Ascending aorta (tissue), 2 donors: Measurements from ENCODE around the gene MAML3. TPM values are rescaled to one million over a fixed set of nuclear protein-coding genes. Genes with fewer than 3 reads are reported as not detected.

Experiments used
- DNase-seq, 2 donors: peaks; one replicate each; pipeline ENCODE4 v3.0.0-alpha.2; 2019; ENCODE audit warnings: low spot score in 2 of 2
- H3K27ac ChIP-seq, 2 donors: fragments of 200-600 bp; sonication (generic); one replicate each; pipeline ENCODE4 v1.5.1; 2016 to 2017; ENCODE audit warnings: mild to moderate bottlenecking in 1 of 2
- H3K27me3 ChIP-seq: fragments of 200-600 bp; sonication (generic); one replicate; pipeline ENCODE4 v1.5.1; 2017
- H3K36me3 ChIP-seq, 2 donors: fragments of 200-600 bp; sonication (generic); one replicate each; pipeline ENCODE4 v1.5.1; 2016
- H3K4me1 ChIP-seq, 2 donors: fragments of 200-600 bp; sonication (generic); one replicate each; pipeline ENCODE4 v1.5.1; 2016 to 2017; ENCODE audit warnings: mild to moderate bottlenecking in 1 of 2
- H3K4me3 ChIP-seq, 2 donors: fragments of 200-600 bp; sonication (generic); one replicate each; pipeline ENCODE4 v1.5.1; 2016 to 2017; ENCODE audit warnings: mild to moderate bottlenecking in 1 of 2
- H3K9me3 ChIP-seq, 2 donors: fragments of 200-600 bp; sonication (generic); one replicate each; pipeline ENCODE4 v1.5.1; 2016
- CTCF ChIP-seq, 3 experiments: fragments of 200-600 bp in 2 of 3; fragments of 450-650 bp in 1 of 3; sonication (generic) in 2 of 3; IDR thresholded peaks; one replicate each; pipeline ENCODE4 v1.5.1; 2016 to 2019; ENCODE audit warnings: antibody characterized with exemption in 3 of 3, mild to moderate bottlenecking in 1 of 3, moderate library complexity in 1 of 3
- intact Hi-C: fragments of 100-400 bp; cut with DNase I; formaldehyde crosslinking; loops from one replicate; pipeline ENCODE4 v1.15.1; 2023
- total RNA-seq: library from RNA; depleted of rRNA; stranded (reverse); fragments of >200 nt; gene quantifications from one replicate; pipeline ENCODE4 v1.1.0, GENCODE V29; 2016

MAML3 gene
- total RNA-seq, 1 donor from 2014 or later: 4.7 TPM

- intact Hi-C loops: loop anchor here (5.0 kb wide), 1 partner anchor 48 kb away; no protein-coding TSS in a partner anchor
- TF ChIP-seq CTCF (IDR thresholded peaks at IDR 0.05): no peak
- no peak overlapping the region for H3K4me3 ChIP-seq
Observed at GRCh38 chr4:139834981-139835391, 319.0 kb downstream of the MAML3 start.

GRCh38 chr4:139834226-139834662 is 319.7 kb downstream of the MAML3 start:
- no peak for TF ChIP-seq CTCF (IDR thresholded peaks at IDR 0.05)
- intact Hi-C loops: loop anchor here (5.0 kb wide), 1 partner anchor 47 kb away; no protein-coding TSS in a partner anchor
- no peaks in the 10 kb centered on the region for H3K4me1 ChIP-seq
- H3K36me3 ChIP-seq: no peaks in the 10 kb centered on the region
- H3K4me3 ChIP-seq: no peak overlapping the region
- no peak for DNase-seq
- H3K27ac ChIP-seq: no peak overlapping the region
- no peaks in the 10 kb centered on the region for H3K9me3 ChIP-seq
- H3K27me3 ChIP-seq: no peaks in the 10 kb centered on the region

More at GRCh38 chr4:139834981-139835391, 319.0 kb downstream of the MAML3 start:
- Histone ChIP-seq H3K36me3 (no peaks in the 10 kb centered on the region), H3K27me3 (no peaks in the 10 kb centered on the region), H3K4me1 (no peaks in the 10 kb centered on the region), H3K9me3 (no peaks in the 10 kb centered on the region), H3K27ac (no peak overlapping the region)
- DNase-seq: no peak

DNA sequence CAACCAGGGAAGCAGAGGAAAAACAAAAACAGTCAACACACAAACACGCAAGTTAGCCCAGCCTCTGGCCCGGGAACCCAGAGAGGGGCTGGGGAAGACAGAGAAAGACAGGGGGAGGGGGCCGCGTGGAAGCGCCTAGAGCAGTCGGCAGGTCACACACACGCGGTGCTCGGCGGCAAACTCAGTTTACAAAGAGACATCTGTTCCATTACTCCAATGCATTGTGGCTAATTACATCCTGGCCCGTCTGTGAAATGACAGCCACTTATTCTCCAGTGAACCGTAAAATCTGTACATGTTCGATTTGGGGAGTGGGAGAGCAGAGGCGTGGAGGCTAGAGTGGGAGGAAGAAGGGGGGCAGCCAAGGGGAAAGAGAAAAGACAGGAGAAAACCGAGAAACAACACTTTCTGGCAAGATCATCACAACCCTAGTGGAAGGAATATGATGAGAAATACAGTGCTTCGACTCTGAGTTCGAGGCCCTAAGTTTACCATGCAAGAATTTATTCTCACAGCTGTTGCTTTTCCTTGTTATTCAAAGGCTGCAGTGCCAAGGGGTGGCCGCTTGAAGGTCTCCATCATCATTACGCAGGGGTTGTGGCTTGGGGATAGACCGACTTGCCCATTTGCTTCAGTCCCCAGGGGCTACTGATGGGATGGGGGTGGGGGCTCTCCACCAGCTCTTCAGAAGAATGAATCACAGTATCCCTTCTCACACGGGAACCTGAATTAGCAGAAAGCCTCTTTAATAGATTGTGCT is 320.7 kb downstream of the MAML3 start:
- no peak overlapping the region for H3K4me3 ChIP-seq
- intact Hi-C loops: loop anchor here (5.0 kb wide), 1 partner anchor 46 kb away; no protein-coding TSS in a partner anchor

DNA sequence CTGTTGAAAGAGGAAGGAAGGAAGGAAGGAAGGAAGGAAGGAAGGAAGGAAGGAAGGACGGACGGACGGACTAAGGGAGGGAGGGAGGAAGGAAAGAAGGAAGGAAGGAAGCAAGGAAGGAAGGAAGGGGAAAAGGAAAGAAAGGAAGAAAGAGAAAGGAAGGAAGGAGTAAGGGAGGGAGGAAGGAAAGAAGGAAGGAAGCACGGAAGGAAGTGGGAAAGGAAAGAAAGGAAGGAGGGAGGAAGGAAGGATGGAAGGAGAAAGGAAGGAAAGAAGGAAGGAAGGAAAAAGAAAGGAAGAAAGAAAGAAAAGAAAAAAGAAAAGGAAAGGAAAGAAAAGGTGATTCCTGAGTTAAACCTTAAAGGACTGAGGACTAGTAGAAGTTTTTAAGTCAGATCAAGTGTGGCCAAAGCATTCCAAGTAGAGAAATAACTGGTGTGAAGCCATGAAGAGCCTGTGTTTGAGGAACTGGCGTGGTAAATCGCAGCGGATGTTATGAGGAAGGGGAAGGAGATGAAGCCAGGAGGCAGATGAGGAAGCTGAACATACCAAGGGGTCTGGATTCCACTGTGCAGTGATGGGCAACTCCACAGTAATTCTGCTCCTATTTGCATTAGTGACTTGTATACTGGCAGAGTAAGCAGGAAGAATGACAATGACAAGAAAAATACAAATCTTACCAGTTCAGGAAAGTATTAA is 324.9 kb downstream of the MAML3 start:
- DNase-seq: no peak
- no peak for TF ChIP-seq CTCF (IDR thresholded peaks at IDR 0.05)
- Histone ChIP-seq H3K36me3 (no peaks in the 10 kb centered on the region), H3K4me1 (no peaks in the 10 kb centered on the region), H3K27ac (no peak overlapping the region), H3K4me3 (no peak overlapping the region), H3K27me3 (no peaks in the 10 kb centered on the region), H3K9me3 (no peaks in the 10 kb centered on the region)
- intact Hi-C loops: no loop called here

More for the DNA sequence above, 320.7 kb downstream of the MAML3 start:
- Histone ChIP-seq H3K27ac (no peak overlapping the region), H3K27me3 (no peaks in the 10 kb centered on the region), H3K9me3 (no peaks in the 10 kb centered on the region), H3K36me3 (no peaks in the 10 kb centered on the region), H3K4me1 (no peaks in the 10 kb centered on the region)
- DNase-seq: no peak
- no peak for TF ChIP-seq CTCF (IDR thresholded peaks at IDR 0.05)

DNA sequence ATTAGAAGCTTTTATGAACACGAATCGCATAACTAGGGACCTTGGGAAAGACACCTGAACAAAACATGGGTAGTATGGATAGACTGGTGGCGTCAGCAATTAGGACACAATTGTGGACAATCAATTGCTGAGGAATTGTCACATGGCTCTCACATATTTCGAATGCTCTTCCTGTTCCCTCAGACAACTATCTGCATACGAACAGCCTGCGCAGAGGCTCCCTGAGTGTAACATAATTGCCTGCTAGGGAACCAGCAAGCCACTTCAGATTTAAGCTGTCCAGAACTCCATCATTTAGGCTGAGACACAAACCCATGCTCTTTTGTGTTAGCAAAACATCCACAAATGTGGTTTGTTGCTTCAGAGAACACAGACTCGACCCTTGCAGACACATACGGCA is 327.6 kb downstream of the MAML3 start:
- H3K9me3 ChIP-seq: no peaks in the 10 kb centered on the region
- no peaks in the 10 kb centered on the region for H3K36me3 ChIP-seq
- H3K27ac ChIP-seq: no peak overlapping the region
- no peak for TF ChIP-seq CTCF (IDR thresholded peaks at IDR 0.05)
- no peak for DNase-seq
- H3K4me1 ChIP-seq: no peaks in the 10 kb centered on the region
- intact Hi-C loops: no loop called here
- H3K27me3 ChIP-seq: no peaks in the 10 kb centered on the region
- no peak overlapping the region for H3K4me3 ChIP-seq
